GM12875 (cell line): ENCODE measurements around the gene PHKA2.

Experiments used
- H3K4me3 ChIP-seq: one replicate; pipeline ENCODE4 v1.5.1; 2011; ENCODE audit warnings: low read depth, low read length, control low read depth
- TF ChIP-seq, protein P1 (sequence below): IDR thresholded peaks from 2 replicates; pipeline ENCODE4 v1.5.1; 2011; ENCODE audit warnings: low read depth, mild to moderate bottlenecking, control low read depth, inconsistent platforms, low read length, moderate library complexity, borderline replicate concordance; ENCODE audit not compliant: insufficient read depth

PHKA2 gene

DNA sequence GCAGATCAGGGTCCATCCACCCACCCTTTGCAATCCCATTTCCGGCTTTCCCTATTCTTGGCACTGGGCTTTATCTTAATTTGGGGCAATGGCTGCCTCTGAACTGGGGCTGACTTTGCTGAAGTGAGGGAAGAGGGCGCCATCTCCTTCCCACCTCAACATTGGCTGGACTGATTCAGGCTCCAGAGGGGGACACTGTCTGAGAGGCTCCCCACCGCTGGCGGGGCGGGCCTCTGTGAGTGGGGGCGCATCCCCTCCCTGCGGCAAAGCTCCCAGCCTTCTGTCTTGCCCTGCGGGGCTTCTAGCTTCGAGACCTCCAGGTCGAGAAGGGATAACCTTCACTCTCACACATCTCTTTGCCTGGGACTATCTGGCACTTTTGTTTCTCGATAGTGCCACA, 85.8 kb downstream of the PHKA2 start:
- no peak overlapping the region for H3K4me3 ChIP-seq
- TF ChIP-seq, protein P1, sequence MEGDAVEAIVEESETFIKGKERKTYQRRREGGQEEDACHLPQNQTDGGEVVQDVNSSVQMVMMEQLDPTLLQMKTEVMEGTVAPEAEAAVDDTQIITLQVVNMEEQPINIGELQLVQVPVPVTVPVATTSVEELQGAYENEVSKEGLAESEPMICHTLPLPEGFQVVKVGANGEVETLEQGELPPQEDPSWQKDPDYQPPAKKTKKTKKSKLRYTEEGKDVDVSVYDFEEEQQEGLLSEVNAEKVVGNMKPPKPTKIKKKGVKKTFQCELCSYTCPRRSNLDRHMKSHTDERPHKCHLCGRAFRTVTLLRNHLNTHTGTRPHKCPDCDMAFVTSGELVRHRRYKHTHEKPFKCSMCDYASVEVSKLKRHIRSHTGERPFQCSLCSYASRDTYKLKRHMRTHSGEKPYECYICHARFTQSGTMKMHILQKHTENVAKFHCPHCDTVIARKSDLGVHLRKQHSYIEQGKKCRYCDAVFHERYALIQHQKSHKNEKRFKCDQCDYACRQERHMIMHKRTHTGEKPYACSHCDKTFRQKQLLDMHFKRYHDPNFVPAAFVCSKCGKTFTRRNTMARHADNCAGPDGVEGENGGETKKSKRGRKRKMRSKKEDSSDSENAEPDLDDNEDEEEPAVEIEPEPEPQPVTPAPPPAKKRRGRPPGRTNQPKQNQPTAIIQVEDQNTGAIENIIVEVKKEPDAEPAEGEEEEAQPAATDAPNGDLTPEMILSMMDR: no peak

DNA sequence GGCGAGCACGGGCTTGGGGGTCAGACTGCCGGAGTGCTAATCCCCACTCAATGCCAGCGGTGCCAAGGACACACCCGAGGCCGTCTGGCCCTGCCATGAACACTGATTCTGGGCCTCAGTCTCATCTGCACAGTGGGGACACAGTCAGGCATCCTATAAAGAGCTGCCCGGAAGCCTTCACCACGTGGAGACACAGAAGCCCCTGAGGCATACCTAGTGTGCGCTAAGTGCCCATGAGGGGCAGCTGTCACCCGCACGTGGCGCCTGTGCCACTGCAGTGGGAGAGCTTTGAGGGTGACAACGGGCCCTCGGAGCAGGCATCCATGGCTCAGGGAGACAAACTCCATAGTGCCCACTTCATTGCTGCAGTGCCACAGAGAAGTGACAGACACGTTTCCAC, 86.3 kb downstream of the PHKA2 start:
- TF ChIP-seq, protein P1: no peak
- no peak overlapping the region for H3K4me3 ChIP-seq

DNA sequence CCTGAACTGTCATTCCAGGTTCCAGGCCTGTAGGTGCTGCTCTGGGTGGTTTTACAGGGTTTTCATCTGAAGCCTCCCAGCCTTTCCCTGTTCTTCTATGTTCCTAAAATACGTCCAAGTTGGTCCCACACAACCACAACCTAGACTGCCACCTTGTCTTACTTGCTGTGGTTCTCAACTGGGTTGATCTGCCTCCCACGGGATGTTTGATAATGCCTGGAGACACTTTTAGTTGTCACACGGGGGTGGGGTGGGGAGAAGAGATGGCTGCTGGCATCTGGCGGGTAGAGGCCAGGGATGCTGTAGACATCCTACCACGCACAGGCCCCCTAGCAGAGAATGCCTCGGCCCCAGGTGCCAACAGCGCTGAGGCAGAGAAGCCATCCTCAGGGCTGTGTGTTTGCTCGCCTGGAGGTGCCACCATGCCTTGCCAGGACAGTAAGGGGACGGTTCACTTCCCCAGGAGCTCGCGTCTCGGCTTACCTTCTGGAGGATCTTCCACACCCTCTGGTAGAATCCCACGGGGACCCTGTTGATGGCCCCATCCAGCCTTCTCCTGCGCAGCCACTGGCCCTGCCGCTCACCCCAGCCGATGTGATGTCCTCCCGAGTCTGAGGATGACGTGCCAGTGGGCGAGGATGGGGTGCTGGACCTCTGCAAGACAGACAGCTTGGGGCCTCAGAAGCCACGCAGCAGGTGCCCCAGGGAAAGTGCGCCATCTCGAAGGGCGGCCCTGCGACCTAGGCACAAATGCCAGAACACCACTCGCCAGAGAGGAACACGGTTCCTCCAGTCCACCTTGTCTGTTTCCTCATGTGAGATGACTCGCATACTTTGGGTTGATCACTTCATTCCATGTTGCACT, 87.0 kb downstream of the PHKA2 start:
- H3K4me3 ChIP-seq: no peak overlapping the region
- TF ChIP-seq, protein P1: no peak

DNA sequence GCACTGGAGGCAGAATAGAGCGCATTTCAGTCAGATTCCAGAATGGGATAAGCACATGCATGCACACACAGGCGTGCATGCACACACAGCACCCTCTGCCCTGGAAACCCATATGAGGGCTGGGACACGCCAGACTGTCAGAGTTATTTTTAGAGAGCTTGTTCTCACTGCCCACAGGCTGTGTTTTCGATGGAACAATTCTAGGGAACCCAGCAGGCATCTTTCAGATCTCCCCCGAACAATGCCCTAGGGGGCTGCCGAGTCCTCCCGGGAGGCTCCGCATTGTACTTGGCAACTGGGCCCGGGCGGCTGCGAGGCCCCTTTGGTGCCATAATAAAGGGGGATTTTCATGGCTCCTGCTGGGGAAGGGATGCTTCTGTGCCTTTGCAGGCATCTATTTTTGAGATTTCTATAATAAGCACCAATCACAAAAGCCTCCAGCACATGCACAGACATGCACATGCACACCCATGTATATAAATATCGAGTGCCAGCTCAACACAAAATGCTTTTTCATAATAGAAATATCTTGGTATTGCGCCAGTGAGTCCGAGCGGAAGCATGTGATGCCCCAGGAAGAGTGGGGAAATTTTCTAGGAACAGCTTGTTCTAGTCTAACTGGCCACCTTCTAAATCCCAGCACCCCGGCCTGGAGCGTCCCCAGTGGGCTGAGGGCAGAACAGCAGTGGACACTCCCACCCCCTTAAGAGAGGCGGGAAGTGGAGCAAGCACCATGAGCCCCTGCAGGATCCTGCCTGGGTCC, 88.5 kb downstream of the PHKA2 start:
- TF ChIP-seq, protein P1: no peak
- no peak overlapping the region for H3K4me3 ChIP-seq

DNA sequence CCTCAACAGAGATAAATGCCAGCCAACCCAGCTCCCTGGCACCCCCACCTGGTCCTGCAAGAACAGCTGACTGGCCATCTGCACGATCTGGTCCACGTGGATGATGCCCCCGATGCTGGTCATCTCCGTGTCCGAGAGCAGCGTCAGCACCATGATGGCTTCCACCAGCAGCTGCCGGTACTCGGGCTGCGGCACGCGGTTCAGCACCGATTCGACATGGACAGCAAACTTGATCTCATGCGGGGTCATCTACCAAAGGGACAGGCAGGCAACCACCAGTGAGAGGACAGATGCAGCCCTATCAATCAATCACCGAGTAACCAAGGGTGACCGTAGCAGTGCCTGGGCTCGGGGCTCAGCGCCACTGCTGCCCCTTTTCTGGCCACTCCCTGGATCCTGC, 89.8 kb downstream of the PHKA2 start:
- no peak overlapping the region for H3K4me3 ChIP-seq
- TF ChIP-seq, protein P1: no peak

DNA sequence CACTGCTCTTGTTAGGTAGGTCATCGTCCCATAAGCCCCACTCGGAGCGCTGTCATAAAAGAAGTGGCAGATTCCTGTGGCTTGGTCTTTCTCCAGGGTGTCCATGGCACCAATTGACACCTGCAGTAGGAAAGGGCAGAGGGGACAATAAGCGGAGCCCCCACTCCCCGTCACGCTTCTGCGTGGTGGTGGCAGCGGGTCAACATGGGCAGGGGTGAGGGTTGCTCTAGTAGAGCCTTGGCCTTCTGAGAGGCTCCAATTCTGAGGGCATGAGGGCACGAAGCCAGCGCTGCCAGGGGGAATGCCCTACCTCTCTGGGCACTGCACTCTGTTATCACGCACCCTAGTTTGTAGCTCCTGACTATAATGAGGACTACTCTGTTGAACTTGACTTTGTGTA, 90.4 kb downstream of the PHKA2 start:
- TF ChIP-seq, protein P1: no peak
- no peak overlapping the region for H3K4me3 ChIP-seq
